HepG2 (cell line): ENCODE results near the gene HNRNPUL1. TPM values are rescaled to one million over a fixed set of nuclear protein-coding genes. Genes with fewer than 3 reads are reported as not detected.

Source experiments
- FOXM1 ChIP-seq: sonication (generic); formaldehyde crosslinking; IDR thresholded peaks from 2 replicates; pipeline ENCODE4 v1.5.0; 2020; ENCODE audit warnings: missing genetic modification reagents
- ZFP90 ChIP-seq: sonication (generic); formaldehyde crosslinking; IDR thresholded peaks from 2 replicates; pipeline ENCODE4 v1.8.0; 2022; ENCODE audit warnings: missing genetic modification reagents, mild to moderate bottlenecking, inconsistent platforms, borderline replicate concordance
- ZNF232 ChIP-seq: sonication (generic); formaldehyde crosslinking; IDR thresholded peaks from 2 replicates; pipeline ENCODE4 v1.4.0; 2020; ENCODE audit warnings: missing genetic modification reagents, borderline replicate concordance
- ZNF569 ChIP-seq: sonication (generic); formaldehyde crosslinking; IDR thresholded peaks from 2 replicates; pipeline ENCODE4 v1.5.0; 2020; ENCODE audit warnings: mild to moderate bottlenecking, missing genetic modification reagents, moderate library complexity, borderline replicate concordance
- ZNF577 ChIP-seq: sonication (generic); formaldehyde crosslinking; IDR thresholded peaks from 2 replicates; pipeline ENCODE4 v1.4.0; 2020; ENCODE audit warnings: mild to moderate bottlenecking, low read depth, missing genetic modification reagents, borderline replicate concordance
- ZNF772 ChIP-seq: sonication (generic); formaldehyde crosslinking; IDR thresholded peaks from 2 replicates; pipeline ENCODE4 v1.5.0; 2020; ENCODE audit warnings: mild to moderate bottlenecking, missing genetic modification reagents
- polyA plus RNA-seq, 8 experiments: library from polyadenylated mRNA; depleted of rRNA in 3 of 8; stranded (reverse) in 7 of 8; unstranded in 1 of 8; fragments of >200 nt; fragmentation: Illumina TruSeq in 4 of 8; extraction: Trizol in 4 of 8; gene quantifications; 2 replicates each; pipeline versions ENCODE4 v1.2.1 to v1.2.3, GENCODE V29; 2011 to 2016; ENCODE audit warnings: low read depth in 4 of 8, missing spikeins in 1 of 8, mixed read lengths in 1 of 8; ENCODE audit not compliant: insufficient read depth in 1 of 8
- total RNA-seq, 5 experiments: library from RNA; depleted of rRNA; stranded (reverse); fragments of >200 nt; fragmentation: Illumina TruSeq; extraction: Trizol; gene quantifications; 2 replicates each; pipeline ENCODE4 v1.2.3, GENCODE V29; 2016; ENCODE audit warnings: low read depth in 1 of 5
- TF ChIP-seq, protein P1 (sequence below): sonication (generic); formaldehyde crosslinking; IDR thresholded peaks from 2 replicates; pipeline ENCODE4 v1.9.0; 2021; ENCODE audit warnings: missing genetic modification reagents, borderline replicate concordance
- TF ChIP-seq, protein P2 (sequence below): sonication (generic); formaldehyde crosslinking; conservative IDR thresholded peaks from 2 replicates; pipeline ENCODE4 v1.8.0; 2022; ENCODE audit warnings: low read depth, missing genetic modification reagents
- TF ChIP-seq, protein P3 (sequence below): sonication (generic); formaldehyde crosslinking; IDR thresholded peaks from 2 replicates; pipeline ENCODE4 v1.4.0; 2020; ENCODE audit warnings: low read depth, missing genetic modification reagents
- TF ChIP-seq, protein P4 (sequence below): sonication (generic); formaldehyde crosslinking; IDR thresholded peaks from 2 replicates; pipeline ENCODE4 v1.8.0; 2022; ENCODE audit warnings: missing genetic modification reagents, mild to moderate bottlenecking, borderline replicate concordance
- TF ChIP-seq, protein P5 (sequence below): sonication (generic); formaldehyde crosslinking; IDR thresholded peaks from 2 replicates; pipeline ENCODE4 v1.5.1; 2020; ENCODE audit warnings: missing genetic modification reagents, mild to moderate bottlenecking, borderline replicate concordance
- TF ChIP-seq, protein P6 (sequence below): sonication (generic); formaldehyde crosslinking; IDR thresholded peaks from 2 replicates; pipeline ENCODE4 v1.5.1; 2020; ENCODE audit warnings: mild to moderate bottlenecking, missing genetic modification reagents

The HNRNPUL1 gene
- total and polyA plus RNA-seq, 2 of the 13 experiments (the other 11 are each of a cell fraction or from before 2014, with no cell fraction given) = 30.9 to 81.7 TPM

DNA sequence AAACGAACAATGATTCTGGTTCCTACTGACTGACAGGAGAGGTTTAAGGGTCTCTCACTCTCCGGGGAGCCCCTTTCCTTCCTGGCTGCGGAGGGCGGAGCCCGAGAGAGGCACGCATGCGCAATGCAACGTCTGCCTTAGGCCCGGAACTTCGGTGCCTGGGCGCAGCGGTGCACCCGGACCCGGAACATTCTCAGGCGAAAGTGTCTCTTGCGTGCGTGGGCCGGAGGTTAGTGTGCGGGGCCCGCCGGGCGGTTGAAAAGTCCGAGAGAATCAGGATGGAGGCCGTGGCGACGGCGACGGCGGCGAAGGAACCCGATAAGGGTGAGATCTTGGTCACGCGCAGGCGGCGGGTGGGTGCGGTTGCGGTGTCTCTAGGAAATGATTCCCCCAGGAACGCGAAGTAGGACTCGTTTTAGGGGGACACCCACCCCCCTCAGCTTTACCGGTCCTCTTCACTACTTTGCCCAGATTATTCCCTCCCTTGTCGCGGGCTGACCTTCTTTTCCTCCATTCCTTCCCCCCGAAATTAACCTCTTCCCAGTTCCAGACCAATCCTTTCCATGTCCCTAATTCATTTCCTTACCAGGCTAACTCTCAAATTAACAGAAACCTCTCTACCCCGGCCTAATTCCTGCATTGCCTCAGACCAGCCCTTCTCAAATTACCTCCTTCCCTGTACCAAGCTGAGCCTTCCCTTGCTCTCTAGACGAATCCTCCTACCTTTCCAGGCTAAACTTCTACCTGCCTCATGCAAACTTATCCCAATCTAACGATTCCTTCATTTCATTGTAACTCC is 46.1 kb downstream of the HNRNPUL1 start, which contains the start of gene CCDC97 (continued):
- TF ChIP-seq ZNF569 (CRISPR knock-in tag) = peak; percentile 64; the same call in 1 of the 2 replicates
- TF ChIP-seq ZNF232 (CRISPR knock-in tag) = peak; percentile 85; the same call in 1 of the 2 replicates
- TF ChIP-seq FOXM1 (CRISPR knock-in tag) = peak; percentile 48; the same call in 1 of the 2 replicates
- TF ChIP-seq, protein P1, sequence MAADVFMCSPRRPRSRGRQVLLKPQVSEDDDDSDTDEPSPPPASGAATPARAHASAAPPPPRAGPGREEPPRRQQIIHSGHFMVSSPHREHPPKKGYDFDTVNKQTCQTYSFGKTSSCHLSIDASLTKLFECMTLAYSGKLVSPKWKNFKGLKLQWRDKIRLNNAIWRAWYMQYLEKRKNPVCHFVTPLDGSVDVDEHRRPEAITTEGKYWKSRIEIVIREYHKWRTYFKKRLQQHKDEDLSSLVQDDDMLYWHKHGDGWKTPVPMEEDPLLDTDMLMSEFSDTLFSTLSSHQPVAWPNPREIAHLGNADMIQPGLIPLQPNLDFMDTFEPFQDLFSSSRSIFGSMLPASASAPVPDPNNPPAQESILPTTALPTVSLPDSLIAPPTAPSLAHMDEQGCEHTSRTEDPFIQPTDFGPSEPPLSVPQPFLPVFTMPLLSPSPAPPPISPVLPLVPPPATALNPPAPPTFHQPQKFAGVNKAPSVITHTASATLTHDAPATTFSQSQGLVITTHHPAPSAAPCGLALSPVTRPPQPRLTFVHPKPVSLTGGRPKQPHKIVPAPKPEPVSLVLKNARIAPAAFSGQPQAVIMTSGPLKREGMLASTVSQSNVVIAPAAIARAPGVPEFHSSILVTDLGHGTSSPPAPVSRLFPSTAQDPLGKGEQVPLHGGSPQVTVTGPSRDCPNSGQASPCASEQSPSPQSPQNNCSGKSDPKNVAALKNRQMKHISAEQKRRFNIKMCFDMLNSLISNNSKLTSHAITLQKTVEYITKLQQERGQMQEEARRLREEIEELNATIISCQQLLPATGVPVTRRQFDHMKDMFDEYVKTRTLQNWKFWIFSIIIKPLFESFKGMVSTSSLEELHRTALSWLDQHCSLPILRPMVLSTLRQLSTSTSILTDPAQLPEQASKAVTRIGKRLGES (CRISPR knock-in tag) = 0 out of 2 replicates have a peak, but pooled peaks have one; percentile 55
- TF ChIP-seq ZNF772 (CRISPR knock-in tag) = peak; percentile 91
- TF ChIP-seq, protein P2, sequence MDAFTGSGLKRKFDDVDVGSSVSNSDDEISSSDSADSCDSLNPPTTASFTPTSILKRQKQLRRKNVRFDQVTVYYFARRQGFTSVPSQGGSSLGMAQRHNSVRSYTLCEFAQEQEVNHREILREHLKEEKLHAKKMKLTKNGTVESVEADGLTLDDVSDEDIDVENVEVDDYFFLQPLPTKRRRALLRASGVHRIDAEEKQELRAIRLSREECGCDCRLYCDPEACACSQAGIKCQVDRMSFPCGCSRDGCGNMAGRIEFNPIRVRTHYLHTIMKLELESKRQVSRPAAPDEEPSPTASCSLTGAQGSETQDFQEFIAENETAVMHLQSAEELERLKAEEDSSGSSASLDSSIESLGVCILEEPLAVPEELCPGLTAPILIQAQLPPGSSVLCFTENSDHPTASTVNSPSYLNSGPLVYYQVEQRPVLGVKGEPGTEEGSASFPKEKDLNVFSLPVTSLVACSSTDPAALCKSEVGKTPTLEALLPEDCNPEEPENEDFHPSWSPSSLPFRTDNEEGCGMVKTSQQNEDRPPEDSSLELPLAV = no peak
- no peak for TF ChIP-seq ZNF577 (CRISPR knock-in tag)
- TF ChIP-seq, protein P3, sequence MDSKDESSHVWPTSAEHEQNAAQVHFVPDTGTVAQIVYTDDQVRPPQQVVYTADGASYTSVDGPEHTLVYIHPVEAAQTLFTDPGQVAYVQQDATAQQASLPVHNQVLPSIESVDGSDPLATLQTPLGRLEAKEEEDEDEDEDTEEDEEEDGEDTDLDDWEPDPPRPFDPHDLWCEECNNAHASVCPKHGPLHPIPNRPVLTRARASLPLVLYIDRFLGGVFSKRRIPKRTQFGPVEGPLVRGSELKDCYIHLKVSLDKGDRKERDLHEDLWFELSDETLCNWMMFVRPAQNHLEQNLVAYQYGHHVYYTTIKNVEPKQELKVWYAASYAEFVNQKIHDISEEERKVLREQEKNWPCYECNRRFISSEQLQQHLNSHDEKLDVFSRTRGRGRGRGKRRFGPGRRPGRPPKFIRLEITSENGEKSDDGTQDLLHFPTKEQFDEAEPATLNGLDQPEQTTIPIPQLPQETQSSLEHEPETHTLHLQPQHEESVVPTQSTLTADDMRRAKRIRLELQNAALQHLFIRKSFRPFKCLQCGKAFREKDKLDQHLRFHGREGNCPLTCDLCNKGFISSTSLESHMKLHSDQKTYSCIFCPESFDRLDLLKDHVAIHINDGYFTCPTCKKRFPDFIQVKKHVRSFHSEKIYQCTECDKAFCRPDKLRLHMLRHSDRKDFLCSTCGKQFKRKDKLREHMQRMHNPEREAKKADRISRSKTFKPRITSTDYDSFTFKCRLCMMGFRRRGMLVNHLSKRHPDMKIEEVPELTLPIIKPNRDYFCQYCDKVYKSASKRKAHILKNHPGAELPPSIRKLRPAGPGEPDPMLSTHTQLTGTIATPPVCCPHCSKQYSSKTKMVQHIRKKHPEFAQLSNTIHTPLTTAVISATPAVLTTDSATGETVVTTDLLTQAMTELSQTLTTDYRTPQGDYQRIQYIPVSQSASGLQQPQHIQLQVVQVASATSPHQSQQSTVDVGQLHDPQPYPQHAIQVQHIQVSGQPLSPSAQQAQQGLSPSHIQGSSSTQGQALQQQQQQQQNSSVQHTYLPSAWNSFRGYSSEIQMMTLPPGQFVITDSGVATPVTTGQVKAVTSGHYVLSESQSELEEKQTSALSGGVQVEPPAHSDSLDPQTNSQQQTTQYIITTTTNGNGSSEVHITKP (CRISPR knock-in tag) = peak; percentile 62; the same call in 1 of the 2 replicates
- TF ChIP-seq, protein P4, sequence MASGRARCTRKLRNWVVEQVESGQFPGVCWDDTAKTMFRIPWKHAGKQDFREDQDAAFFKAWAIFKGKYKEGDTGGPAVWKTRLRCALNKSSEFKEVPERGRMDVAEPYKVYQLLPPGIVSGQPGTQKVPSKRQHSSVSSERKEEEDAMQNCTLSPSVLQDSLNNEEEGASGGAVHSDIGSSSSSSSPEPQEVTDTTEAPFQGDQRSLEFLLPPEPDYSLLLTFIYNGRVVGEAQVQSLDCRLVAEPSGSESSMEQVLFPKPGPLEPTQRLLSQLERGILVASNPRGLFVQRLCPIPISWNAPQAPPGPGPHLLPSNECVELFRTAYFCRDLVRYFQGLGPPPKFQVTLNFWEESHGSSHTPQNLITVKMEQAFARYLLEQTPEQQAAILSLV (CRISPR knock-in tag) = peak; percentile 68; the same call in 1 of the 2 replicates
- TF ChIP-seq, protein P5, sequence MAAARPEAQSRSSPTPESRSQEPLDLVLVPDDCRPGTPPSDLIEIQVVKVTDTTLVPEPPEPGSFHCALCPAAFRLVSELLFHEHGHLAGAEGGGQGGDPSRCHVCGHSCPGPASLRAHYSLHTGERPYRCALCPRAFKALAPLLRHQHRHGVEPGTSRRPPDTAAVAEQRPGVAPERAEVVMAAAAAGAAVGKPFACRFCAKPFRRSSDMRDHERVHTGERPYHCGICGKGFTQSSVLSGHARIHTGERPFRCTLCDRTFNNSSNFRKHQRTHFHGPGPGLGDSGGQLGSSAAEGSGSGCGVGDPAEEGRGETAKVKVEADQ = 0 out of 2 replicates have a peak, but pooled peaks have one; percentile 67
- TF ChIP-seq, protein P6, sequence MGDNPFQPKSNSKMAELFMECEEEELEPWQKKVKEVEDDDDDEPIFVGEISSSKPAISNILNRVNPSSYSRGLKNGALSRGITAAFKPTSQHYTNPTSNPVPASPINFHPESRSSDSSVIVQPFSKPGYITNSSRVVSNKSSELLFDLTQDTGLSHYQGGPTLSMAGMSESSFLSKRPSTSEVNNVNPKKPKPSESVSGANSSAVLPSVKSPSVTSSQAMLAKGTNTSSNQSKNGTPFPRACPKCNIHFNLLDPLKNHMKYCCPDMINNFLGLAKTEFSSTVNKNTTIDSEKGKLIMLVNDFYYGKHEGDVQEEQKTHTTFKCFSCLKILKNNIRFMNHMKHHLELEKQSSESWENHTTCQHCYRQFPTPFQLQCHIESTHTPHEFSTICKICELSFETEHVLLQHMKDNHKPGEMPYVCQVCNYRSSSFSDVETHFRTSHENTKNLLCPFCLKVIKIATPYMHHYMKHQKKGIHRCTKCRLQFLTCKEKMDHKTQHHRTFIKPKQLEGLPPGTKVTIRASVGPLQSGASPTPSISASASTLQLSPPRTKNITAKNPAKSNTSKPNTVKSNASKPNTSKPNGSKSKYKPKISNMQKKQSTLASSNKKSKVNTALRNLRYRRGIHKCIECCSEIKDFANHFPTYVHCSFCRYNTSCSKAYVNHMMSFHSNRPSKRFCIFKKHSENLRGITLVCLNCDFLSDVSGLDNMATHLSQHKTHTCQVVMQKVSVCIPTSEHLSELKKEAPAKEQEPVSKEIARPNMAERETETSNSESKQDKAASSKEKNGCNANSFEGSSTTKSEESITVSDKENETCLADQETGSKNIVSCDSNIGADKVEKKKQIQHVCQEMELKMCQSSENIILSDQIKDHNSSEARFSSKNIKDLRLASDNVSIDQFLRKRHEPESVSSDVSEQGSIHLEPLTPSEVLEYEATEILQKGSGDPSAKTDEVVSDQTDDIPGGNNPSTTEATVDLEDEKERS (CRISPR knock-in tag) = 0 out of 2 replicates have a peak, but pooled peaks have one; percentile 75
- 0 out of 2 replicates have a peak, but pooled peaks have one; percentile 48 for TF ChIP-seq ZFP90 (CRISPR knock-in tag)
